Gastrocnemius medialis (tissue), 4 donors: ENCODE data around the gene GTF2H1.

ENCODE experiments used
- CTCF ChIP-seq, 5 experiments: fragments of 450-650 bp in 3 of 5; fragments of 200-600 bp in 2 of 5; sonication (generic) in 2 of 5; IDR thresholded peaks in 4 of 5; conservative IDR thresholded peaks in 1 of 5; 1 replicate in 4 of 5; 2 replicates in 1 of 5; pipeline ENCODE4 v1.5.1; 2016 to 2019; ENCODE audit warnings: antibody characterized with exemption in 5 of 5, mild to moderate bottlenecking in 3 of 5, moderate library complexity in 3 of 5
- POLR2A ChIP-seq, 2 donors: fragments of 450-650 bp; IDR thresholded peaks; one replicate each; pipeline ENCODE4 v1.6.1; 2017; ENCODE audit warnings: antibody characterized with exemption in 2 of 2, mild to moderate bottlenecking in 2 of 2, moderate library complexity in 2 of 2

- no peak for TF ChIP-seq POLR2A (IDR thresholded peaks at IDR 0.05)
- TF ChIP-seq CTCF (IDR thresholded peaks at IDR 0.05 in 4 of 5, conservative IDR thresholded peaks at IDR 0.05 in 1 of 5): no peak
Observed at GRCh38 chr11:18299721-18300120, 22.6 kb upstream of the GTF2H1 start.
